Activated CD8-positive, alpha-beta T cell treated with anti-CD3 and anti-CD28 coated beads, Interleukin-2, amount 10 ng/mL, durations not matched to agents 7 days and 5 days (primary cell): ENCODE results near the gene PADI1. TPM values are rescaled to one million over a fixed set of nuclear protein-coding genes. Genes with fewer than 3 reads are reported as not detected.
A peak's percentile ranks its signal among the peaks of the same experiment; 100 is the strongest.

Experiments
- ATAC-seq: fragments of 150-1000 bp; cut with Tn5 transposase; one replicate; pipeline ENCODE4 v1.10.0; 2021; ENCODE audit warnings: moderate library complexity
- CTCF ChIA-PET: fragments of 350-600 bp; sonication (Branson Sonifier 250); formaldehyde crosslinking; loops from one replicate; lab custom pipeline; 2021; ENCODE audit warnings: antibody characterized with exemption; lab: Charles Lee
- POLR2A ChIA-PET: fragments of 350-600 bp; sonication (Branson Sonifier 250); formaldehyde crosslinking; loops from one replicate; lab custom pipeline; 2021; ENCODE audit warnings: antibody characterized with exemption; lab: Charles Lee
- DNase-seq: peaks from one replicate; pipeline ENCODE4 v3.0.0-alpha.2; 2020
- H3K27ac Mint-ChIP-seq: one replicate; pipeline ENCODE4 v1.8.0; 2021; ENCODE audit warnings: mild to moderate bottlenecking, mixed read lengths
- H3K27me3 Mint-ChIP-seq: one replicate; pipeline ENCODE4 v1.8.0; 2021; ENCODE audit warnings: low read depth, mixed read lengths
- H3K36me3 Mint-ChIP-seq: one replicate; pipeline ENCODE4 v1.8.0; 2021; ENCODE audit warnings: low read depth, mixed read lengths
- H3K4me1 Mint-ChIP-seq: one replicate; pipeline ENCODE4 v1.8.0; 2021; ENCODE audit warnings: low read depth, mixed read lengths
- H3K4me3 Mint-ChIP-seq: one replicate; pipeline ENCODE4 v1.8.0; 2021; ENCODE audit warnings: mild to moderate bottlenecking, mixed read lengths
- H3K9me3 Mint-ChIP-seq: one replicate; pipeline ENCODE4 v1.8.0; 2022; ENCODE audit warnings: mixed read lengths; ENCODE audit not compliant: insufficient read depth
- total RNA-seq, 2 experiments: library from RNA; stranded (reverse); gene quantifications; one replicate each; pipeline ENCODE4 v1.2.3, GENCODE V29; 2021

The PADI1 gene
- total RNA-seq, 2 experiments from 2014 or later, result not detected

GRCh38 chr1:17273096-17273495, 68.2 kb downstream of the PADI1 start:
- Mint-ChIP-seq H3K27ac (no peak overlapping the region), H3K27me3 (peaks cover 3% of the 10 kb centered on the region), H3K4me1 (no peaks in the 10 kb centered on the region), H3K9me3 (no peaks in the 10 kb centered on the region), H3K36me3 (no peaks in the 10 kb centered on the region), H3K4me3 (no peak overlapping the region)
- ChIA-PET CTCF (interaction anchor here (0.8 to 1.0 kb wide), 2 partner anchors 147 to 169 kb away, joined by 3 to 6 read pairs; no protein-coding TSS in a partner anchor), POLR2A (no interaction called here)
- no peak for ATAC-seq
- DNase-seq, result no peak

GRCh38 chr1:17274186-17275170, 69.5 kb downstream of the PADI1 start:
- peaks cover 3% of the 10 kb centered on the region for H3K27me3 Mint-ChIP-seq
- no peaks in the 10 kb centered on the region for H3K4me1 Mint-ChIP-seq
- no peak overlapping the region for H3K4me3 Mint-ChIP-seq
- H3K27ac Mint-ChIP-seq, result no peak overlapping the region
- ATAC-seq (peak; percentile 27), DNase-seq (peak; percentile 35)
- H3K36me3 Mint-ChIP-seq, result no peaks in the 10 kb centered on the region
- CTCF ChIA-PET, result interaction anchor here (0.6 to 1.4 kb wide), 6 partner anchors 10 to 171 kb away, joined by 3 to 6 read pairs (median 3); no protein-coding TSS in a partner anchor
- POLR2A ChIA-PET, result no interaction called here
- H3K9me3 Mint-ChIP-seq, result no peaks in the 10 kb centered on the region

GRCh38 chr1:17276568-17276967, 71.6 kb downstream of the PADI1 start:
- Mint-ChIP-seq H3K27me3 (peaks cover 3% of the 10 kb centered on the region), H3K36me3 (no peaks in the 10 kb centered on the region), H3K27ac (no peak overlapping the region), H3K4me3 (no peak overlapping the region), H3K4me1 (no peaks in the 10 kb centered on the region), H3K9me3 (no peaks in the 10 kb centered on the region)
- ChIA-PET CTCF (no interaction called here), POLR2A (no interaction called here)
- ATAC-seq (no peak), DNase-seq (no peak)

- CTCF ChIA-PET, result no interaction called here
- Mint-ChIP-seq H3K4me3 (no peak overlapping the region), H3K27me3 (peaks cover 8% of the 10 kb centered on the region), H3K36me3 (no peaks in the 10 kb centered on the region), H3K9me3 (no peaks in the 10 kb centered on the region), H3K4me1 (no peaks in the 10 kb centered on the region), H3K27ac (no peak overlapping the region)
- no peak for DNase-seq
- no peak for ATAC-seq
- POLR2A ChIA-PET, result no interaction called here
Measured at GRCh38 chr1:17277511-17278159, 72.7 kb downstream of the PADI1 start.

- H3K9me3 Mint-ChIP-seq, result no peaks in the 10 kb centered on the region
- ChIA-PET POLR2A (no interaction called here), CTCF (no interaction called here)
- no peaks in the 10 kb centered on the region for H3K36me3 Mint-ChIP-seq
- H3K4me3 Mint-ChIP-seq, result no peak overlapping the region
- H3K27ac Mint-ChIP-seq, result no peak overlapping the region
- ATAC-seq (no peak), DNase-seq (no peak)
- H3K4me1 Mint-ChIP-seq, result no peaks in the 10 kb centered on the region
- H3K27me3 Mint-ChIP-seq, result peaks cover 8% of the 10 kb centered on the region
Measured at GRCh38 chr1:17278996-17279830, 74.3 kb downstream of the PADI1 start.

- H3K9me3 Mint-ChIP-seq, result no peaks in the 10 kb centered on the region
- ChIA-PET CTCF (no interaction called here), POLR2A (no interaction called here)
- peaks cover 7% of the 10 kb centered on the region for H3K27me3 Mint-ChIP-seq
- no peak overlapping the region for H3K4me3 Mint-ChIP-seq
- no peak for DNase-seq
- no peaks in the 10 kb centered on the region for H3K36me3 Mint-ChIP-seq
- no peak for ATAC-seq
- no peaks in the 10 kb centered on the region for H3K4me1 Mint-ChIP-seq
- H3K27ac Mint-ChIP-seq, result no peak overlapping the region
Measured at GRCh38 chr1:17280436-17280835, 75.5 kb downstream of the PADI1 start.

GRCh38 chr1:17280894-17281293, 76.0 kb downstream of the PADI1 start:
- CTCF ChIA-PET, result no interaction called here
- Mint-ChIP-seq H3K27me3 (peaks cover 6% of the 10 kb centered on the region), H3K36me3 (no peaks in the 10 kb centered on the region)

GRCh38 chr1:17281775-17282181, 76.8 kb downstream of the PADI1 start:
- ATAC-seq, result no peak
- Mint-ChIP-seq H3K27ac (no peak overlapping the region), H3K9me3 (no peaks in the 10 kb centered on the region), H3K27me3 (peaks cover 6% of the 10 kb centered on the region), H3K36me3 (no peaks in the 10 kb centered on the region), H3K4me1 (no peaks in the 10 kb centered on the region), H3K4me3 (no peak overlapping the region)
- no peak for DNase-seq
- CTCF ChIA-PET, result no interaction called here
- POLR2A ChIA-PET, result interaction anchor here (0.7 kb wide), 1 partner anchor 546 kb away, joined by 3 read pairs; no protein-coding TSS in a partner anchor

More at GRCh38 chr1:17280894-17281293, 76.0 kb downstream of the PADI1 start:
- H3K27ac Mint-ChIP-seq, result no peak overlapping the region
- no peaks in the 10 kb centered on the region for H3K4me1 Mint-ChIP-seq
- DNase-seq (no peak), ATAC-seq (no peak)
- H3K9me3 Mint-ChIP-seq, result no peaks in the 10 kb centered on the region
- POLR2A ChIA-PET, result no interaction called here
- H3K4me3 Mint-ChIP-seq, result no peak overlapping the region

GRCh38 chr1:17282836-17283235, 77.9 kb downstream of the PADI1 start:
- Mint-ChIP-seq H3K4me3 (no peak overlapping the region), H3K27me3 (peaks cover 6% of the 10 kb centered on the region), H3K9me3 (no peaks in the 10 kb centered on the region), H3K36me3 (no peaks in the 10 kb centered on the region), H3K4me1 (no peaks in the 10 kb centered on the region), H3K27ac (no peak overlapping the region)
- ChIA-PET CTCF (no interaction called here), POLR2A (no interaction called here)
- ATAC-seq (no peak), DNase-seq (no peak)

GRCh38 chr1:17286646-17287045, 81.7 kb downstream of the PADI1 start:
- Mint-ChIP-seq H3K4me3 (no peak overlapping the region), H3K36me3 (no peaks in the 10 kb centered on the region), H3K4me1 (no peaks in the 10 kb centered on the region), H3K9me3 (no peaks in the 10 kb centered on the region), H3K27me3 (peaks cover 6% of the 10 kb centered on the region), H3K27ac (no peak overlapping the region)
- no peak for ATAC-seq
- POLR2A ChIA-PET, result no interaction called here
- no peak for DNase-seq
- CTCF ChIA-PET, result no interaction called here

- no peak for ATAC-seq
- Mint-ChIP-seq H3K27me3 (peaks cover under 1% of the 10 kb centered on the region), H3K9me3 (no peaks in the 10 kb centered on the region), H3K4me1 (no peaks in the 10 kb centered on the region), H3K27ac (no peak overlapping the region), H3K36me3 (no peaks in the 10 kb centered on the region), H3K4me3 (no peak overlapping the region)
- CTCF ChIA-PET, result no interaction called here
- POLR2A ChIA-PET, result no interaction called here
- no peak for DNase-seq
Measured at GRCh38 chr1:17287130-17287776, 82.3 kb downstream of the PADI1 start.
